ENCODE measurements around the gene ZNF749. TPM values are rescaled to one million over a fixed set of nuclear protein-coding genes. Genes with fewer than 3 reads are reported as not detected.

ZNF749 gene
- total RNA-seq, 2 donors from 2014 or later = 9.2 to 9.3 TPM

DNA sequence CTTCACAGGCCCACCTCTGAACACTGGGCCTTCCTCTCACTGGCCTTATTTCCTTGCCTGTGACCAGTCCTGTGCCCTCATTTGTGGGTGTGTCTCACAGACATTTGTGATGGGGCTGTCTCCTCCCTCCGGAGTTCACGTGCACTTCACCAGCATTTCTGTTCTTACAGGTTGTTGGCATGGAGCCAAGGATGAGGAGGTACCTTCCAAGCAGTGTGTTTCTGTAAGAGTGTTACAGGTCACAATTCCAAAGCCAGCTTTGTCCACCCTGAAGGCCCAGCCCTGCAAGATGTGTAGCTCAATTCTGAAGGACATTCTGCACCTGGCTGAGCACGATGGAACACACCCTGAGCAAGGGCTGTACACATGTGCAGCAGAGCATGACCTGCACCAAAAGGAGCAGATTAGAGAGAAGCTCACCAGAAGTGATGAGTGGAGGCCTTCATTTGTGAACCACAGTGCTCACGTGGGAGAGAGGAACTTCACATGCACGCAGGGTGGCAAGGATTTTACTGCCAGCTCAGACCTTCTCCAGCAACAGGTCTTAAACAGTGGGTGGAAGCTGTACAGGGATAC lies 8.1 kb downstream of the ZNF749 start:
- Histone ChIP-seq H3K9ac (ENCODE audit: low read depth in 2 of 2, low read length in 2 of 2) (no peak overlapping the region), H3K27me3 (no peaks in the 10 kb centered on the region), H3K27ac (no peak overlapping the region), H3K36me3 (peaks cover 12% of the 10 kb centered on the region), H3K4me1 (no peaks in the 10 kb centered on the region), H3K4me3 (no peak overlapping the region), H3K9me3 (peaks cover 11% of the 10 kb centered on the region)
- DNase-seq = no peak
- TF ChIP-seq, protein P1, sequence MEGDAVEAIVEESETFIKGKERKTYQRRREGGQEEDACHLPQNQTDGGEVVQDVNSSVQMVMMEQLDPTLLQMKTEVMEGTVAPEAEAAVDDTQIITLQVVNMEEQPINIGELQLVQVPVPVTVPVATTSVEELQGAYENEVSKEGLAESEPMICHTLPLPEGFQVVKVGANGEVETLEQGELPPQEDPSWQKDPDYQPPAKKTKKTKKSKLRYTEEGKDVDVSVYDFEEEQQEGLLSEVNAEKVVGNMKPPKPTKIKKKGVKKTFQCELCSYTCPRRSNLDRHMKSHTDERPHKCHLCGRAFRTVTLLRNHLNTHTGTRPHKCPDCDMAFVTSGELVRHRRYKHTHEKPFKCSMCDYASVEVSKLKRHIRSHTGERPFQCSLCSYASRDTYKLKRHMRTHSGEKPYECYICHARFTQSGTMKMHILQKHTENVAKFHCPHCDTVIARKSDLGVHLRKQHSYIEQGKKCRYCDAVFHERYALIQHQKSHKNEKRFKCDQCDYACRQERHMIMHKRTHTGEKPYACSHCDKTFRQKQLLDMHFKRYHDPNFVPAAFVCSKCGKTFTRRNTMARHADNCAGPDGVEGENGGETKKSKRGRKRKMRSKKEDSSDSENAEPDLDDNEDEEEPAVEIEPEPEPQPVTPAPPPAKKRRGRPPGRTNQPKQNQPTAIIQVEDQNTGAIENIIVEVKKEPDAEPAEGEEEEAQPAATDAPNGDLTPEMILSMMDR (IDR thresholded peaks at IDR 0.05) = no peak
- intact Hi-C loops (cut with DNase I) = no loop called here

DNA sequence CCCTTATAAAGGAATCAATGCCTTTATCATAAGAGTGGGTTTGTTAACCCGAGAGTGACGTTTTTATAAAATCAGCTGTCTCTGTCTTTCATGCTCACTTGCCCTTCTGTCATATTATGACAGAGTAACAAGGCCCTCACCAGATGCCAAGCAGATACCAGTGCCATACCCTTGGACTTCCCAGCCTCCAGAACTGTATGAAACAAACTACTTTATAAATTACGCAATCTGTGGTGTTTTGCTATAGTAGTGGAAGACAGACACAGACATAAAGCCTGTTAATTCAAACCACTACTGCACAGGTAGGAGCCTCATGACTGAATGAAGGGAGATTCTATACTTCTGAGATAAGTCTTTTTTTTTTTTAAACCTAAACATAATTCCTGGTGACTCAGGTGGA lies 17.2 kb downstream of the ZNF749 start:
- TF ChIP-seq, protein P1 (IDR thresholded peaks at IDR 0.05) = no peak
- Histone ChIP-seq H3K4me1 (no peaks in the 10 kb centered on the region), H3K27ac (no peak overlapping the region), H3K36me3 (no peaks in the 10 kb centered on the region), H3K9ac (ENCODE audit: low read depth in 2 of 2, low read length in 2 of 2) (no peak overlapping the region), H3K27me3 (no peaks in the 10 kb centered on the region), H3K9me3 (no peaks in the 10 kb centered on the region), H3K4me3 (no peak overlapping the region)
- intact Hi-C loops (cut with DNase I) = no loop called here
- no peak for DNase-seq

DNA sequence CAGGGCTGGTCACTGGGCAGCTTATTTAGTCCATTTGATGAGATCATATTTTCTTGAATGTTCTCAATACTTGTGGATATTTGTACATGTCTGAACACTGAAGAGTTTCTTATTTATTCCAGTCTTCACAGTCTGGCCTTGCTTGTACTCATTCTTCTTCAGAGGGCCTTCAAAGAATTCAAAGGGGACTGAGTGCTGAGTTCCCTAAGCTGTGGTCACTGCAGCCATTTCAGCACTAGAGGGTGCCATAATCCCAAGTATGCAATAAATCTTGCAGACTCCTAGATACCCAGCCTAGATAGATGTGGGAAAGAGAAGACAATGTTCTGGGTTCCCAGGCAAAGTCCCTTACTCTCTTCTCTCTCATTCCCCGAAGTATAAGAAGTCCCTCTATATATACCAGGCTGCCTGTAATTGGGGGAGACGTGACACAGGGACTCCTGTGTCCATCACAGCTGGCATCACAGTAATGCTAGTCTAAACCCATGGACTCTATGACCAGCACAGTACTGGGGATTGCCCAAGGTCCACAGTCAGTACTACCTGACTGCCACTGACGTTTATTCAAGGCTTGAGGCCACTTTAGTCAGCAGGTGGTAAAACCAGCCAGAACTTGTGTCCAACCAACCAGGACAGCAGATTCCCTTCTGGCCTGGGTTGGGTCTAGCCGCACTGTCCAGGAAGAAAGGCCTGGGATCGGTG lies 30.7 kb downstream of the ZNF749 start:
- H3K36me3 ChIP-seq = no peaks in the 10 kb centered on the region
- DNase-seq = no peak
- no peaks in the 10 kb centered on the region for H3K27me3 ChIP-seq
- H3K4me3 ChIP-seq = no peak overlapping the region
- no peaks in the 10 kb centered on the region for H3K9me3 ChIP-seq
- H3K9ac ChIP-seq (ENCODE audit: low read depth in 2 of 2, low read length in 2 of 2) = no peak overlapping the region
- TF ChIP-seq, protein P1 (IDR thresholded peaks at IDR 0.05) = peak; percentile 12
- no peaks in the 10 kb centered on the region for H3K4me1 ChIP-seq
- H3K27ac ChIP-seq = no peak overlapping the region
- intact Hi-C loops (cut with DNase I) = no loop called here

DNA sequence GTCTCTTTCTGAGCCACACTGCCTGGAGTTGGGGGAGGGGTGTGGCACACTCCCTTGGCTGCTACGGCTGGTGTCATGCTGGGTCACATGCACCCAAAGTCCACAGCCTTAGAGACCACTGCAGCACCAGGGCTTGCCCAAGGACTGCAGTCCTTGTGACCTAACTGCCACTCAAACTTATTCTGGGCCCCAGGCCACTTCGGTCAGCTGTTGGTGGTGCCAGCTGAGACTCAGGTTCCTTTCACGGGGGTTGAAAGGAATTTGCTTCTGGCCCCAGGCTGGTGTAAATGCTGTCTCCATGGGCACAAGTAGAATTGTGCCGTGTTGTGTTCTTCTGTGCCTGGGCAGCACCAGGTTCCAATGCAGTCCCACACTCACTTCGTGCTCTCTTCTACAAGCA lies 31.4 kb downstream of the ZNF749 start:
- TF ChIP-seq, protein P1 (IDR thresholded peaks at IDR 0.05) = no peak
- Histone ChIP-seq H3K9me3 (no peaks in the 10 kb centered on the region), H3K4me1 (no peaks in the 10 kb centered on the region), H3K27ac (no peak overlapping the region), H3K36me3 (no peaks in the 10 kb centered on the region), H3K9ac (ENCODE audit: low read depth in 2 of 2, low read length in 2 of 2) (no peak overlapping the region), H3K4me3 (no peak overlapping the region), H3K27me3 (no peaks in the 10 kb centered on the region)
- DNase-seq = no peak
- intact Hi-C loops (cut with DNase I) = no loop called here

DNA sequence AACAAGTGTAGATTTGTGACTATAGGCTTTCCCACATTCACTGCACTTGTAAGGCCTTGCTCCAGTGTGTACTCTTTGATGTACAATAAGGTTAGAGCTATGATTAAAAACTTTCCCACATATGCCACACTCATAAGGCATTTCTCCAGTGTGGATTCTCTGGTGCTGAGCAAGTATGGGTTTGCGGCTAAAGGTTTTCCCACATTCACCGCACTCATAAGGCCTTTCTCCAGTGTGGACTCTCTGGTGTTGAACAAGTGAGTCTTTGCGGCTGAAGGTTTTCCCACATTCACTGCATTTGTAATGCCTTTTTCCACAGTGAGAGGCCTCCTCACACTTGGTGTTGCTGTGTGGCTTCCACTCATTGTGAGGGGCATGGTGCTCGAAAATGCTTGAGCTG lies 38.5 kb downstream of the ZNF749 start:
- no peak overlapping the region for H3K27ac ChIP-seq
- H3K27me3 ChIP-seq = no peaks in the 10 kb centered on the region
- H3K4me1 ChIP-seq = no peaks in the 10 kb centered on the region
- TF ChIP-seq, protein P1 (IDR thresholded peaks at IDR 0.05) = no peak
- intact Hi-C loops (cut with DNase I) = no loop called here
- no peak overlapping the region for H3K4me3 ChIP-seq
- no peaks in the 10 kb centered on the region for H3K36me3 ChIP-seq
- no peak overlapping the region for H3K9ac ChIP-seq (ENCODE audit: low read depth in 2 of 2, low read length in 2 of 2)
- DNase-seq = no peak
- H3K9me3 ChIP-seq = no peaks in the 10 kb centered on the region

Data from colonic mucosa (tissue), 4 donors.